ENCODE data around the gene CCDC187. TPM values are rescaled to one million over a fixed set of nuclear protein-coding genes. Genes with fewer than 3 reads are reported as not detected.
"Not testable (repeated sequence)": the region's sequence is repeated elsewhere in the genome, so short reads cannot be mapped to it uniquely, and the experiment has no call there.

The CCDC187 gene
- total RNA-seq, 1 donor from 2014 or later = not detected

- Histone ChIP-seq H3K4me3 (no peak overlapping the region), H3K27ac (no peak overlapping the region)
These were observed 65.6 kb downstream of the CCDC187 start for GRCh38 chr9:136238342-136238732.

GRCh38 chr9:136237486-136238341, 66.2 kb downstream of the CCDC187 start:
- Histone ChIP-seq H3K36me3 (peaks cover 0 to 7% of the 10 kb centered on the region in 2 donors), H3K9me3 (no peaks in the 10 kb centered on the region), H3K4me3 (no peak overlapping the region), H3K27ac (no peak overlapping the region), H3K4me1 (no peaks in the 10 kb centered on the region), H3K27me3 (no peaks in the 10 kb centered on the region)
- TF ChIP-seq POLR2A (IDR thresholded peaks at IDR 0.05) = no peak
- no peak for TF ChIP-seq CTCF (IDR thresholded peaks at IDR 0.05)
- TF ChIP-seq POLR2AphosphoS5 (IDR thresholded peaks at IDR 0.05; ENCODE audit: insufficient read depth in 1 of 2, low read depth in 1 of 2) = no peak
- no peak for DNase-seq (ENCODE audit: extremely low spot score in 2 of 2)
- intact Hi-C loops (cut with DNase I) = no loop called here

More at GRCh38 chr9:136238342-136238732, 65.6 kb downstream of the CCDC187 start:
- Histone ChIP-seq H3K27me3 (no peaks in the 10 kb centered on the region), H3K9me3 (no peaks in the 10 kb centered on the region), H3K4me1 (peaks cover 4% of the 10 kb centered on the region), H3K36me3 (peaks cover 0 to 7% of the 10 kb centered on the region in 2 donors)
- intact Hi-C loops (cut with DNase I) = no loop called here
- no peak for DNase-seq (ENCODE audit: extremely low spot score in 2 of 2)
- TF ChIP-seq POLR2A (IDR thresholded peaks at IDR 0.05) (no peak), POLR2AphosphoS5 (IDR thresholded peaks at IDR 0.05; ENCODE audit: insufficient read depth in 1 of 2, low read depth in 1 of 2) (no peak), CTCF (IDR thresholded peaks at IDR 0.05) (no peak)

GRCh38 chr9:136236471-136237410, 67.2 kb downstream of the CCDC187 start:
- H3K9me3 ChIP-seq; H3K4me1 ChIP-seq; DNase-seq (ENCODE audit: extremely low spot score in 2 of 2); H3K36me3 ChIP-seq; H3K27me3 ChIP-seq; H3K27ac ChIP-seq; intact Hi-C loops (cut with DNase I); H3K4me3 ChIP-seq: not testable (repeated sequence)

GRCh38 chr9:136235709-136236455, 68.0 kb downstream of the CCDC187 start:
- Histone ChIP-seq H3K9me3 (no peaks in the 10 kb centered on the region), H3K27ac (no peak overlapping the region), H3K27me3 (no peaks in the 10 kb centered on the region), H3K36me3 (peaks cover 0 to 7% of the 10 kb centered on the region in 2 donors), H3K4me1 (no peaks in the 10 kb centered on the region), H3K4me3 (no peak overlapping the region)
- no peak for TF ChIP-seq POLR2A (IDR thresholded peaks at IDR 0.05)
- no peak for TF ChIP-seq CTCF (IDR thresholded peaks at IDR 0.05)
- no peak for TF ChIP-seq POLR2AphosphoS5 (IDR thresholded peaks at IDR 0.05; ENCODE audit: insufficient read depth in 1 of 2, low read depth in 1 of 2)
- intact Hi-C loops (cut with DNase I) = no loop called here
- no peak for DNase-seq (ENCODE audit: extremely low spot score in 2 of 2)

GRCh38 chr9:136235171-136235570, 68.7 kb downstream of the CCDC187 start:
- TF ChIP-seq POLR2A (IDR thresholded peaks at IDR 0.05) (no peak), CTCF (IDR thresholded peaks at IDR 0.05) (no peak), POLR2AphosphoS5 (IDR thresholded peaks at IDR 0.05; ENCODE audit: insufficient read depth in 1 of 2, low read depth in 1 of 2) (no peak)
- no peak for DNase-seq (ENCODE audit: extremely low spot score in 2 of 2)
- Histone ChIP-seq H3K27ac (no peak overlapping the region), H3K4me1 (no peaks in the 10 kb centered on the region), H3K4me3 (no peak overlapping the region), H3K9me3 (no peaks in the 10 kb centered on the region), H3K36me3 (peaks cover 0 to 7% of the 10 kb centered on the region in 2 donors), H3K27me3 (no peaks in the 10 kb centered on the region)
- intact Hi-C loops (cut with DNase I) = no loop called here
